GM21381 (cell line): ENCODE results near the gene OBSL1.

Experiments used
- ATAC-seq: cut with Tn5 transposase; IDR thresholded peaks from one replicate; pipeline ENCODE4 v1.9.1; 2021; ENCODE audit warnings: mild to moderate bottlenecking, moderate library complexity; ENCODE audit not compliant: unreplicated experiment

Gene OBSL1

DNA sequence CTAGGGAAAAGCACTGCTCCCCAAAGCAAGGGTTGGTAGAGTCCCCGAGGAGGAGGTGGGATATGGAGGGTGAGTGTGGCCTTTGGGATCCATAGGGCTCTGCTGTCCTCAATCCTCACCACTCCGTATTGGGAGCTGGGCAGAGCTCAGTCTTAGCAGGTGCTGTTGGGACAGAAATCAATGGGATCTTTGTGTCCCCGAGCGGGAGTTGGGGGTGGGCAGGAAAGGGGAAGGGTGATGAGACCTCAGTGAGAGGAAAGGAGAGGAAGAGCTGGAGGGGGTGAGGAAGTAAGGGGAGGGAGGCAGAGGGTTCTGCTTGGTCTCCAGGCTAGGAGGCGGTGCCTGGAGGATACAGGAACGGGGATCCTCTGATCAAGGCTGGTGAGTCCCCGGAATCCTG is 54.5 kb downstream of the OBSL1 start:
- ATAC-seq: no peak

DNA sequence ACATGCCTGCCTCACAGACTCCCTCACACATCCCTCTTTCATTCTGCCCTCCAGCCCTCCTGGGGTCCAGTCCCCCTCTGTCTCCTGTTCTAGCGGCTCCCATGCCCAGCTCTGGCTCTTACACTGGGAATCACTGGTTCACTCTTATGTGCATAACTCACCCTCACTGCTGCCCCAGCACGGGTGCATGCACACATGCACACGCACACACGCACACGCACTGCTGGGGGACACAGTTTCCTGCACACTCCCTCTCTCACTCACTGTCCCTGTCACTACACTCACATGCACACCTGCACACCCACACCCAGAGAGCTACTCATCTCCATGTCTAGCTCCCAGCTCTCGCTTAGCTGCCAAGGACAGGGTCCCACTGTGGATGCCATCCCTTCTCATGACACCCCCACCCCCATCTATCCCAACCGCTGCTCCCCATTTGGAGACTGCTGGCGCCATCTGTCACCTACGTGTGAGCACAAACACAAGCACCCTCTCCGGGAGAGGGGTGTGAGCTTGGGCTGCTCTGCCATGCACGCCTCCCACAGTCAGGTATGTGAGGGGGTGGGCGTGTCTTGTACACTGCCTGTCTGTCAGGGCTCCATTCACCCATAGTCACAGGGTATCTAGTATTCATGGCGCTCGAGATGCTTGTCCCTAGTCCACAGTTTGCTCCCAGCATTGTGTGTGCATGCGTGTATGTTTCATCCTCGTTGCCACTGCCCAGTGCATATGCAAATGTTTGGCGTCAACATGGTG is 55.3 kb downstream of the OBSL1 start:
- no peak for ATAC-seq

DNA sequence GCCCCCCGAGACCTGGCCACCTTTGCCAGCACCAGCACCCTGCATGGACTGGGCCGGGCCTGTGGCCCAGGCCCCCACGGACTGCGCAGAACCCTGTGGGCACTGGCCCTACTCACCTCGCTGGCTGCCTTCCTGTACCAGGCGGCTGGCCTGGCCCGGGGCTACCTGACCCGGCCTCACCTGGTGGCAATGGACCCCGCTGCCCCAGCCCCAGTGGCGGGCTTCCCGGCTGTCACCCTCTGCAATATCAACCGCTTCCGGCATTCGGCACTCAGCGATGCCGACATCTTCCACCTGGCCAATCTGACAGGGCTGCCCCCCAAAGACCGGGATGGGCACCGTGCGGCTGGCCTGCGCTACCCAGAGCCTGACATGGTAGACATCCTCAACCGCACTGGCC is 56.5 kb downstream of the OBSL1 start:
- no peak for ATAC-seq

DNA sequence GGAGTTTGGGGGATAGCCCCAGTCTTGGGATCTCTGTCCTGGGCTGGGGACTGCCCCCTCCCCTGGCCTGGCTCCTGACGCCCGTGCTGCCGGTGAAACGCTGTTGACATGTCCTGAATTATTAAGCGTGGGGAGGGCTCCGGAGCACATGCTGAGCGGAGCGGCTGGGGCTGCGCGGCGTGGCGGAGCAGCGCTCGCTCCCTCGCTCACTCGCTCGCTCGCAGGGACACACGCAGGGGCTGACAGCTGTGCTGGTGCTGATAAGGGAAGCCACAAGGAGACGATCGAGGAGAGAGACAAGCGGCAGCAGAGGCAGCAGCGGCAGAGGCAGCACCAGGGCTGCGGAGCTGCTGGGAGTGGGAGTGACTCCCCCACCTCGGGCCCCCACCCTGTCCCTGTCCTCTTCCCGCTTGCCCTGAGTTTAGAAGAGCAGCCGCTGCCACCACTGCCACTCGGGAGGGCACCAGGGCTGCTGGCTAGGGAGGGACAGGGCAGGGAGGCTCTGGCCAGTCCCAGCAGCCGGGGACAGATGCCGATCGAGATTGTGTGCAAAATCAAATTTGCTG is 57.1 kb downstream of the OBSL1 start, which contains the start of gene ASIC4:
ASIC4 (plus strand) TSS at position 287 of the 566 bp plus-strand sequence; CDS start at position 530, 243 bp downstream.
- ATAC-seq: no peak

DNA sequence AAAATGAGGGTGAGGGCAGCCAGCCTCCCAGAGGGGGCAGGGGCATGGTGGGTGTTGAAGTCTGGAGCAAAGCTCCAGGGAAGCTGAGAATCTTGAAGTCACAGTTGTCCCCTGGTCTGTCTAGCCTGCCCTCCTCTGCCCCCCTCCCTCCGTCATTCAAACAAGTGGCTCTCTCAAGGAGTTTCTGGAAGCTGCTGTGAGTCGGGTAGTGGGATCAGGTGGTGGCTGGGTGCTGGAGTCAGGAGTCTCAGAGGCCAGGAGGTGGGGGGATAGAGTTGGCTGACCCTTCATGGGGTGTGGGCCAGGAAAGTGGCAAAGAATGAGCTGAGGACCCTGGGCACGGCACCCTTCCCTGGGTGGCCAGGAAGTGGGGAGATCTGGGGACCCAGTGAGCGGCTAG is 57.6 kb downstream of the OBSL1 start:
- no peak for ATAC-seq

DNA sequence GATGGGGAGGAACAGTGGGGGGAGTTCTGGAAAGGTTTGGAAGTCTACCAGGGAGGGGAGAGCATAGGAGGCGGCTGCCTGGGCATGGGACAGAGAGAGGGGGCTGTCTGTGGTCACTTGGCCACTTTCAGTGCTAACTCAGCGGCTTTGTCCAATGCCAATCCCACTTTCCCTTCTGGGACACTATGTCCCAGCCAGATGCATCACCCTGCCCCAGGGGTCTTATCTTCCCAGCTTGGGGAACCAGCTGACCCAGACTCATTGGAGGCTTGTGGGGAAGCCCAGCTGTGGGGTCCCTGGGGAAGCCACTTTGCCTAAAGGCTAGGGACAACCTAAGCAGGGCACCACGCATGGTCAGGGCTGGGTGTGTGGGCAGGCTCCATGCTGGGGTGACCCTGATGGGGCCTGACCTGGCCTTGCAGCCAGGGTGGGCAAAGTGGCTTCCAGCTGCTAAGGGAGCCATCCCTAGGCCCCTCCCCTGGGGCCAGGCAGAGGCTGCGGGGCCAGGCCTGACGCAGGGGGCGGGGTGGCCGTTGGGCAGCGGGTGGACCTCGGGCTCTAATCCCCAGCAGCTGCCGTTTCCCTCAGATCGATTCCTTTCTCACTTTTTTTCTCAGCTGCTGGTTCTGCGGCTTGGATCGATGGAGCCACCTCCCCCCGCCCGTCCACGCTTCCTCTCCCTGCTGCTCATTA is 58.7 kb downstream of the OBSL1 start:
- no peak for ATAC-seq

DNA sequence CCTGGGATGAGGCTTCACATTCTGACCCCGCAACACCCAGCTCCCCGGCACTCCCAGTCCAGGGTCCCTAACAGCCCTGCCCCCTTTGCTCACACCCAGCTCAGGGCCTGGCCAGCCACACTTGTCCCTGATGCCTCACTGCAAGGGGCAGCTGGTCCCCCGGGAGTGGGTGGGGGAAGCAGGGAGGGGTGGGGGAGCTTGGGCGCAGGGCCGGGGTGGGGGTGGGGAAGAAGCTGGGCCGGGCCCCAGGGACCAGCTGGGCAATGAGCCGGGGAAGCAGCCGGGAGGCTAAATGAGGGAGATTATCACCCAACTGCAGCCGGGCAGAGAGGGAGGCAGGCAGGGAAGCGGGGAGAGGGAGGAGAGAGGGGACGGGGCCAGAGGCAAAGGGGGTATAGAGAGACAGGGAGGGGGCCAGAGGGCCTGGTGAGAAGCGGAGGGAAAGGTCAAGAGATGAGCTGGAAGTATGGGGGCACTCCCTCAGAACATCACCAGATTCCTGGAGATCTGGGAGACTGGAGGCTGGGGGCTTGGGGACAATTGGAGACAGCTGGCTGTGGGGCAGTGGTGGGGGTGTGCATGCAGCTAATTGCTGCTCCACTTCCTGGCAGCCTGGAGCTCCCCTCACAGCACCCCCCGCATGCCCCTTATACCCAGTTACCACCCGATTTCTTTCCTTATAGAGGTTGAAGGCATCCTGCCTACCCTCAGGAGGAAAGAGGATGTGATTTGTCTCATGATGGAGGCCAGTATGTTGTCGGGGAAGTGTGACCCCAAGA is 59.6 kb downstream of the OBSL1 start:
- ATAC-seq: no peak

DNA sequence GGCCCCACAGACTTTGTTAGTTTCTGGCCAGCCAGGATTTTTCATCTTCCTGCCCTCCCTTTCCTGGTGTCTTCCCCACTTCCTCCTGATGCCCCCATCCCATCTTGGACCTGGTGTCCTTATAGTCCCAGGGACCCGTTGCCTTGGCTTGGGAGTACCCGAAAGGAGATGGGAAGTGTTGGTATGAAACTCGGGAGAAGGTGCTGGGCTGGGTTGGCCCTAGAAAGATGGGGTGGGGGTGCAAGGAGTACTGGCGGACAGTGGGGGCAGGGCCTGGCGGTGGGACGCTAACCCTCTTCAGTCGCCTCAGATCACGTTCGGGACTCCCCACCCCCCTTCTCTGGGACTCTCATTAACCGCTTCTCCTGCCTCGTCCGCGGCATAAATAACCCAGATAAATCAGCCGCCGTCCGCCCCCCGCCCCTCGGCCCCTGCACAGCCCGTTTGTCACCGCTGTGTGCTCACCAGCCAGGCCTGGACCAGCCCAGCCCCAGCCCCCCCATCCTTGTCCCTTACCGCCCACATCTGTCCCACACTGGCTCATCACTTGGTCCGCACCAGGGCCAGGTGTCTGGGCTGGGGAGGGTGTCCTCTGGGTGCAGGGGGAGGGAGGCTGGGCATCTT is 60.7 kb downstream of the OBSL1 start:
- no peak for ATAC-seq

DNA sequence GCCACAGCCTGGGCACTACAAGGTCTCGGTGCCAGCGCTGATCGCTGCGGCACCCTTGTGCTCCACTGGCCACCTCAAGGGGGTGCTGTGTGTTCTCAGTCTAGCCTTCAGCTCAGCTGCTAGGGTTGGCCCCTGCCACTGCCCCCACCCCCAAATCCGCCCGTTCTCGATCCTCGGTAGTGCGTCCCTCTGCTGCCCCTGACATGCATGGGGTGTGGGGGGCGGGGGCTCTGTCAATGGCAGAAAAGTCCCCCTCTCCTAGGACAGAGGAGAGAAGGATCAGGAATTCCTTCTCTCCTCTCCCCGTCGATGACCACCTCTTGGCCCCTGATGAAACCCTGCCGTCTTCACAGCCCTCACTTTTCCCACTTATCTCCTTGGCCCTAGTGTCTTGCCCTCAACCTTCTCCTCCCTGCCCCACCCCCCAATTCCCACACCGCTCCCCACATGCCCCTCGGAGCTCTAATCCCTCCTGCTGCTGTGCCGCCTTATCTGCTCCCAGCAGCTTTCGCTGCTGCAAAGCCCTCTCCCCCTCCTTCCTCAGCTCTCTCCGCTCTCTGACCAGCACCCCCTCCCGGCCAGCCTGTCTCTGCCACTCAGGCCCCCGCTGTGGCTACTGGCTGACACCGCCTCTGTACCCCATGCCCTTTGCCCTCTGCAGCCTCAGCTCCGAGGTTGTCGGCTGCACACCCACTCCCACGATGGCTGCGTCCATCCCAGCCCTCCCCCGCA is 61.4 kb downstream of the OBSL1 start:
- ATAC-seq: no peak

DNA sequence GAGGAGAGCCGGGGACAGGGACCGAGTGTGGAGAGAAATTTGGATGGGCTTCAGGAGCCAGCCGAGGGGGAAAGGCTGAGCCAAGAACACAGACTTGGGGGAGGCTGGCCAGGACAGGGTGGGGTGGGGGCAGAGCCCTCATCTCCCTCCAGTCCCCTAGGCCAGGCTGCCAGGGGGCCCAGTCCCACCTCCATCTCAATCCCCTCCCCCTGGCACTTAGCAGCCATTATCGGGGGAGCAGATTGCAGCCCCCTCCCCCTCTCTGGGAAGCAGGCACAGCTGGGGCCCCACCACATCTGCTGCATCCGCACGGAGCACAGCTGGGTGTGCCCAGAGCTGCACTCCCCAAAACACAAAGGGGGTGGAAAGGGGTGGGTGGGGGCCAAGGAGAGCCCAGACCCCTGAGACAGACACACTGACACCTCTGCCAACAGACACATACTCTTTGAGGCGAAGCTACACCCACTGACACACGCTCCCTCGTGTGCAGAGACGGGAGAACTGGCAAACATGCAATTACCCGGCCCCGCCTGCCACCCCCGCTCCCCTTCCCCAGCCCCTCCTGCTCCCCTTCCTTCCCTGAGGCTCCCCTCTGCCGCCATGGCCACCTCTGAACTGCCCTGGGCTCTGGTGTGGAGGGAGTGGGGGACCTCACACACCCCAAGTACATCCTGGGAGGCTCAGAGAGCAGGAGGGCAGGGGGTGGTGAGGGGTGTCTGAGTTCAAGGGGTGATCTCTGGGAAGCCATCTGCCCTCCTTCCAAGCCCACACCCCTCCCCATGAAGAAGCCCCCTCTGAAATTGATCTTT is 62.2 kb downstream of the OBSL1 start:
- ATAC-seq: no peak

DNA sequence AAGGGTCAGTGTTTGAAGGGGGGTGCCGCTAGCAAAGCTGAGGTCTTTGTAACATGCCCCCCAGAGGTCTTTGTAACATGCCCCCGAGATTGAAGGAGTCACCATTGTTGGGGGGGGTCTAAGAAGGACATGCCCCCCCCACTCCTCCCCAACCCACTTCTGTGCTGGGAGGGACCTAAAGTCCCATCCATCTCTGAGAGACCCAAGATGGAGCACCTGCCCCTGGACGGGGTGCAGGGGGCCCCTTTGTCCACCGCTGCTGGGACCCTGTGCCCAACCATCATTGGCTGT is 63.0 kb downstream of the OBSL1 start:
- ATAC-seq: no peak

DNA sequence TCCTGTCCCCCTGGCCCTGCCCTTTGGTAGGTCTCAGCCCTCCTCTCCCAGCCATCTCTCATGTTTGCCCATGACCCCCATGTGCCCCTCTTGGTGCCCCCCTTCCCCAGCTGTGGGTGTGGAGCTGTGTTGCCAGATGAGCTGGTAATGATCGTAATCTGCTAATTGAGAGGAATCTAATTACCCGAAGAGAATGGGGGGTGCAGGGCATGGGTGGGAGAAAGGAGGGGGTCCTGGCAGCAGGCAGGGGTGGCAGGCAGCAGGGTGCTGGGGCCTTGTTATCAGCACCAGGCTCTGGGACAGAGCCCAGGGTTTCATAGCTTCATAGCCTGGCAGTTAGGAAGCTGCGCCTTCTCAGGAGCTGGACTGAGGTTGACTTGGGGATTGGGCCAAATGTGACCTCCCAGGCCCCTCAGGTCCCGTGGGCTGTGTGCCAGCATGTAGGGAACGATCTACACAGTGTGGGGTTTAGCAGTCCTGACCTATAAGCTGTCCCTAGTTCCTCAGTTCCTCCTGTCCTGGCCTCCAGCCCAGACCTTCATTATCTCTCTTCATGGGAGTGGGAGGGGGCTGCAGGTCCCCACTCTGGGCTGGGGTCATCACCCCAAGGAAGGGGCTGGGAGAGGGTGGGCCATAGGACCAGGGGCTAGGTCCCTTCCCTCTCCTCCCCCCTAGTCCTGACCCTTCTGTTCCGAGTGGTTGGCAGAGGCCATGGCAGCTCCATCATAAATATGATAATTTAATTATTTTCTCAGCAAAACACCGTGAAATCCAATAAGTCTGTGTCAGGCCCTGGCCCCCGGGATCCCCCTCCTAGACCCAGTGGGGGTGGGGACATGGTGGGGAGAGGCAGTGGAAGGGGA is 63.5 kb downstream of the OBSL1 start:
- ATAC-seq: no peak

DNA sequence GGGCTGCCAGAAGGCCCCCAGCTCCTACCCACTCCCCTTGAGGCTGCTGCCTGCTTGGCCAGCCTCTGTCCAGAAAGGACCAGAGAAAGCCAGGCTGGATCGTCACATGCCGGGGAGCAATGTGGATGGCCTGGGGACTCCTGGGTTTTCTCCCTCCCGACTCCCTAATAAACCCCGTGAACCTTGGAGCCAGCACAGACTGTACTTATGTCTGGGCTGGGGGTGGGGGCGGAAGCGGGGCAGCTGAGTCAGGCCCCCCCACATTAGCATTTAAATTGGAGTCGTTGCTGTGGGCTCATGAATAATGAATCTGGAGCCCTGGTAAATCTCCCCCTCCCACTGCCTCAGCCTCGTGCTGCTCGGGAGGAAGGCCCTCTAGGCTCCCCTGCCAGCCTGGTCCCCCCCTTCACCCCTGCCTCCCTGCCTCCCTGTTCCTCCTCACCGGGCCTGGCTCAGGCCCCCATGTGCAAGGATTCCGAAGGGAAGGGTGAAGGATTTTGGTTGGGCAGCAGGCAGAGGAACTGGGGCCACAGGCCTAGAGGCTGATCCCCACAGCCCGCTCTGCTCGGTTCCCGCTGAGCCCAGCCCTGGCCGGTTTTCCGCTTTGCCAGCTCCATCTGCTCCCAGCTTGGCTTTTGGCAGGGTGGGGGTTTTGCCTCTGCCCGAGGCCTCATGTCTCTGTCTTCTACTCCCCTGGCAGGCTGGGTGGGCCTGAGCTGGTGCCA is 64.4 kb downstream of the OBSL1 start:
- ATAC-seq: no peak

DNA sequence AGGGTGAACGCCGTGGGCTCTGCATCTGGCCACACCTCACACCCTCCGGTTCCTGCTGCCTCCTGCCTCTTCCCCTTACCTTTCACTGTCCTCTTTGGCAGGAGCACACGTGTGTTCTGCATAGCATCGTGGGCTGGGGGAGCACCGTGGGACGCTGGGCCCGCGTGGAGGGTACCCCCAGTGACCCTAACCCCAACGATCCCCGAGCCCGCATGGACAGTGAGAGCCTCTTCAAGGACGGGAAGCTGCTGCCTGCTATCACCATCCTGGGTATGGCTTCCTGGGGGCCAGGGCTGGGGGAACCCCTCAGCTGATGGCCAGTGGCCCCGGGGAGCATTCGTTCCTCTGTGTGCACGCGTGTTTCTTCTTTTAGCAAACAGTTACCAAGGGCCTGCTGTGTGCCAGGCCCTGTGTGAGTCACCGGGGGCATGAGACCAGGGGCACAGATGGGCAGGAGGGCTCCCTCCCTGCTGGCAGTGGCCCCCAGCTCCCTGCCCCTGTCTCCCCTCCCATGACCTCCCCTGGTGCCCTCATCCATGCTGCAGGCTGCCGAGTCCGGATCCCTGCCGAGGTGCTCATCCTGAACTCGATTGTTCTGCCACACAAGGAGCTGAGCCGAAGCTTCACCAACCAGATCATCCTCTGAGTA is 65.1 kb downstream of the OBSL1 start:
- no peak for ATAC-seq

DNA sequence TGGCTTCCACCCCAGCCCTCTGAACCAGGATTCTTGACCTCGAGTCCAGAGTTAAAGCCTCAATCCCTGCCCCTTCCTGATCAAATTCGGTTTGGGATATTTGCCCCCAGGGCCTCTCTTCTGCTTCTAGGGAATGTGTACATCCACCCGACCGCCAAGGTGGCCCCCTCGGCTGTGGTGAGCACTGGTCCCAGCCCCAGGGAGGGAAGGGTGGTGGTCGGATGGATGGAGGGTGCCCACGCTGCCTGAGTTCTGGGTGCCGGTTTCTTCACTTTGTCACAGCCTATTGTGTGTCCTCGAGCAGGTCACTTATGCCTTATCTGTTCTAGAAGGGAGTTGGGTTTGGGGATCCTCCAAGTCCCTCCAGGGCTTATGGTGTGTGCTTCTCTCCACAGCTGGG is 65.8 kb downstream of the OBSL1 start:
- no peak for ATAC-seq

DNA sequence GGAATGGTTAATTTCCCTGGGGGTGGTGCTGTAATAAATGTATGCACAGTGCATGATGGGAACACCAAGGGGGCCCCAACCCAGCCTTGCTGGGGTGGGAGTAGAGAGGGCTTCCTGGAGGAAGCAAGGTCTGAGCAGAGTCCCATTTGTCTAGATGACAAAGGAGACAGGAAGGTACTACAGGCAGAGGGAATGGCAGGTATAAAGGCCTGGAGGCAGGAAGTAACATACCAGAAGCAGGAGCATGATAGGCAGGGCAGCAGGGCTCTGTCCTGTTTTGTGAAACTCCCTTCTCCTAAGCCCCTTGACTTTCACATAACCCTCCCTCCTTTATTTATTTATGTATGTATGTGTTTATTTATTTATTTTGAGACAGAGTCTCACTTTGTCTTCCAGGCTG is 68.7 kb downstream of the OBSL1 start:
- ATAC-seq: no peak

DNA sequence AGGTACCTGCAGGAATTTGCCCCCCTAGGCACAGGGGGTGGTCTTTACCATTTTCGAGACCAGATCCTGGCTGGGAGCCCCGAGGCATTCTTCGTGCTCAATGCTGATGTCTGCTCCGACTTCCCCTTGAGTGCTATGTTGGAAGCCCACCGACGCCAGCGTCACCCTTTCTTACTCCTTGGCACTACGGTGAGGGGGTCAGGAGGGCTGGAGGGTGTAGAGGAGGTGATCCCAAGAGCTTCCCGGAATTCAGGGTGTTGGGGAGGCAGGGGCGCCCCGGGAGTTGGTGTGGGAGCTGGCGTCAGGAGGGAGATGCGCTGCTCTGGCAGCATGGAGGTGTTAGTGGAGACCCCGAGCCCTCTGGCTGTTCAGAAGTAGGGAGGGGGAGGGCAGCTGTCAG is 69.5 kb downstream of the OBSL1 start:
- ATAC-seq: no peak
